HG03175 (cell line): ENCODE data around the gene PCSK5.

Source experiments
- ATAC-seq: cut with Tn5 transposase; IDR thresholded peaks from one replicate; pipeline ENCODE4 v1.9.1; 2021; ENCODE audit warnings: mild to moderate bottlenecking, moderate library complexity; ENCODE audit not compliant: unreplicated experiment

The PCSK5 gene

DNA sequence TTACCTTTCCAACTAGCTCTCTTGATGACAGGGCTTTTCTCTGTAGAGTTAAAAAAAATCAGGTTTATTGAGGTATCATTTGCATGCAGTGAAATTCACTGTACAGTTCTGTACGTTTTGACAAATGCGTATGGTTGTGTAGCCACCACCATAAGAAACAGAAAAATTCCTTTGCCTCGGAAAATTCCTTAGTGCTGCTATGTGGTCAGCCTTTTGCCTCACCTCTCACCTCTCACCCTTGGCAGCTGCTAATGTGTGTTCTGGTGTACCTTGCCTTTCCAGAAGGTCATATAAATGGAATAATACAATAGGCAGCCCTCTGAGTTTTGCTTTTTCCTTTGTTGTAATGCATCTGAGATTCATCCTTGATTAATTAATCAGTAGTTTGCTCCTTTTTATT lies 28.4 kb downstream of the PCSK5 start:
- ATAC-seq = no peak

DNA sequence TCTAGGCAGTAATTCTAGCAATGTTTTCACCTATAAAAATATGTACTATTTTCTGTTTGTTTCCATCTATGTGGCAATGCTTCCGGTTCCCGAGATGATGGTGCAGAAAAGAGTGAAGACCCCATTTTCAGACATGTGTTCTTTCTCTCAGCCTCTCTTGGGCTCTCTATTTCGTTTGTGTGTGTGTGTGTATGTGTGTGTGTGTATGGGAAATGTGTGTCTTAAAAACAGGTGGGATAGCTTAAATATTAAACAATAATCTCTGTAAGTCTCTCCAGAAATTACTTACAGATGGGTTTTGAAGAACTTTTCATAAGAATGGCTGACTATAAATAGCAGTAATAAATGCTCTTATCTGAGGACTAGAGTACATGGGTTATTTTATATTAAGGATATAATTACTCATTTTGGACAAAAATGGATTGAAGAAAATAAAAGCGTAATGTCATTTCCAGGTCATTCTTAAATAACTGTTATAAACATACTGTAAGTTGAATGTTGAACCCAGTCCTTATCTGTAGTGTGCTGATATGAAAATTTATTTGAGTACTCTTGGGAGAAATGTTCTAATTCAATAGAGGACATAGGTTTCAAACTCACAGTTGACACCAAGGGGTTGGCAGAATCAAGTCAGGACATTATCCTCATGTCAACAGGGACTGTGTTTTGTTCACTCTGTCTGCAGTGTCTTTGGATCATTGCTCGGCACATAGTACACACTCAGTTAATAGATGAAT lies 31.1 kb downstream of the PCSK5 start:
- no peak for ATAC-seq

DNA sequence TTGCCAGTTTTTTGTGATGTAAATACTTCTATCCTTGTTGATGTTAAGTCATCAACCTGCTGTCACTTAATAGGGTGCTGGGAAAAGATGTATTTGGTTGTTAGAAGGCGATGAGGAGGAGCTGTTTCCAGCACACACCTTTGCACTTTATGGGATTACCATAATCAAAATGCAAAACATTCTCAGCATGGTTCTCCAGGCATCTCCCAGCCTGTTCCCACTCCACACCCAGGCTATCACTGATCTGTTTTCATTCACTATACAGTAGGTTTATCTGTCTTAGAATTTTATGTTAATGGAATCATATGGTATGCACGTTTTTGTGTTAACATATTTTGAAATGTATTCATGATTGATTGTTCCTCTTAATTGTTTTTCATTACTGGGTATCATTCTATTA lies 35.9 kb downstream of the PCSK5 start:
- no peak for ATAC-seq

DNA sequence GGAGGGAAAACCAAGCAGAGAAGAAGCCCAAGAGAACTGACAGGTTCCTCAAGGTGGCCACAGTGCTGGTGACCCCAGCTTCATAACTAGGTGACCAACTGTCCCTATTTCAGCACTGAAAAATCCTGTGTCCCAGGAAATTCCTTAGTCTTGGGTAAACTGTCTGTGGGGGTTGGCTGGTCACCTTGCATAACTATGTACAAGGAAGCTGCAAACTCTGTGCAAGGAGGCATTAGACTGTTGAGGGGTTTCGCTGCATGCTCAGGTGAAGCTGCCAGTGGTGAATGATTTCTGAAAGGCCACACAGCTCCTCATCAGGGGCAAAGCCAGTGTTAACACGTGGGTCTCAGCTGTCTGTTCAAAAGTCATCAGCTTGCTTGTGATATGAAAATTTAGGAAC lies 36.9 kb downstream of the PCSK5 start:
- no peak for ATAC-seq

- ATAC-seq = no peak
Observed at GRCh38 chr9:75930190-75930589, 39.7 kb downstream of the PCSK5 start.

DNA sequence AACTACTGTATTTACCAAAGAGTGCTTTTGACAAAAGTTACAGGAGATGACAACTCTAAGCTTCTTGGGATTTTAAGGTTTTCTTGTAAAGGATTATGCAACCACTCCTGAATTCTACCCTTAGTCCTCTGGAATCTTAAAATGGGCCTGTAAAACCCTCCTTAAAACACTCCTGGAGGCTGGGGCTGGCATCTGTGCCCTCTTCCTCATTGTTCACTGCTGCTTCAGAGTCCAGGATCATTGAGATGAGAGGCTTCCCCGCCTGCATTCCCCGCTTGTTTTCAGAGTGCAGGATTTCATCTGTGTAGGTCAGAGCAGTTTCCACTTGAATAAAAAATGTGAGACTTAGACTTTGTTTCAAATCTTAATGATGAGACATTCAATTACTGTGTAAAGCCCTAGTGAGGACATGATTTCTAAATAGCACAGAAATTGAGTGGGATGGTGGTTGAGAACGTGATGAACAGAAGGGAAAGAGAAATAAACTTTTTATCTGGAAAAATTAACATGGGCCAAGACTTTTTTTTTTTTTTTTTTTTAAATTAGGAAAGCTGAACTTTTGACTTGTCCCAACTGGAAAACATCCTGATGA lies 40.4 kb downstream of the PCSK5 start:
- no peak for ATAC-seq

DNA sequence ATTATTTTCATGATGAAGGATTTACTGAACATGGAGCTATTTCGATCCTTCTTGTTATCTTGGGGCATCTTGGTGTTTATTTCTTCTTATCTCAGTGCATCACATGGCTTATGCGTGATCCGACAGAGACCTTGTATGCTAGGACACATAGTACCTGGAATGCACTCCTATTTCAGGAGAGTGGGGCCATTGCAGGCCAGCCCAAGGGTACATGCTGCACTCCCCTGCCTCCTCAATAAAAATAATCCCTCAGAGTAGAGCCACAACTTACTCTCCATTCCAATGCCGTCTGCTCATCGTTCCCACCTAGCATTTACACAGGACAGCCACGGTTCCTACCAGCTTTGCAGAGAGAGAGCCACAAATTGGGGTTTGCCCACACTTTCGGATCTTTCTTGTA lies 43.5 kb downstream of the PCSK5 start:
- no peak for ATAC-seq

- ATAC-seq = no peak
Observed at GRCh38 chr9:75935591-75935990, 45.1 kb downstream of the PCSK5 start.

DNA sequence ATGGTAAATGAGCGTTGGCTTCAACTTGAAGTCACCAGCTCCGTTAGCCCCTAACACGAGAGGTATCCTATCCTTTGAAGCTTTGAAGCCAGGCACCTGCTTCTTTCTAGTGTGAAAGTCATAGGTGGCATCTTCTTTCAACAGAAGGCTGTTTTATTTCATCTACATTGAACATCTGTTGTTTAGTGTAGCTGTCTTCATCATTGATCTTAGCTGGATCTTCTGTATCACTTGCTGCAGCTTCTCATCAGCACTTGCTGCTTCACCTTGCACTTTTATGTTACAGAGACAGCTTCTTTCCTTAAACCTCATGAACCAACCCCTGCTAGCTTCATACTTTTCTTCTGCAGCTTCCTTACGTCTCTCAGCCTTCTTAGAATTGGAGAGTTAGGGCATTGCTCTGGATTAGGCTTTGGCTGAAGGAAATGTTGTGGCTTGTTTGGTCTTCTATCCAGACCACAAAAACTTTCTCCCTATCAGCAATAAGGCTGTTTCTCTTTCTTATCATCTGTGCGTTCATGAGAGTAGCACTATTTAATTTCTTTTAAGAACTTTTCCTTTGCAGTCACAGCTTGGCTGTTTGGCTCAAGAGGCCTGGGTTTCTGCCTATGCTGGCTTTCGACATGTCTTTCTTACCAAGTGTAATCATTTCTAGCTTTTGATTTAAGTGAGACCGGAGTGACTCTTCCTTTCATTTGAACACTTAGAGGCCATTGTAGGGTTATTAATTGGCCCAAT lies 47.2 kb downstream of the PCSK5 start:
- no peak for ATAC-seq

DNA sequence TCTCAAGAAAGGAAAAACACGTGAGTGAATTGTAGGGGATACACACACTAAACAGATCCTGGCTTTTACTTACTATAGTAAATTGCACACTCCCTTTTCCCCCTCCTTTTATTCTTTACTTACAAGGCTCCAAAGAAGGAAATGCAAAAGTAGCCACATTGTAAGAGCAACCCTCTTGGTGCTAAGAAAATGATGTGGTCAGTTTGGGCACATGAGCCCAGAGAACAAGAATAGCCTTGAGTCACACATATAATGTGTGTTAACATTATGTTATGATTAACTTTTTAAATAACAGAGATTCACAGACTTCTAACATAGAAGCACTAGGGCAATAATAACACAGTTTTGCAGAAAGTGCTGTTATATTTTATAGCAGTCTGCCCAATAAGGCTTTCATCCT lies 48.5 kb downstream of the PCSK5 start:
- ATAC-seq = no peak

DNA sequence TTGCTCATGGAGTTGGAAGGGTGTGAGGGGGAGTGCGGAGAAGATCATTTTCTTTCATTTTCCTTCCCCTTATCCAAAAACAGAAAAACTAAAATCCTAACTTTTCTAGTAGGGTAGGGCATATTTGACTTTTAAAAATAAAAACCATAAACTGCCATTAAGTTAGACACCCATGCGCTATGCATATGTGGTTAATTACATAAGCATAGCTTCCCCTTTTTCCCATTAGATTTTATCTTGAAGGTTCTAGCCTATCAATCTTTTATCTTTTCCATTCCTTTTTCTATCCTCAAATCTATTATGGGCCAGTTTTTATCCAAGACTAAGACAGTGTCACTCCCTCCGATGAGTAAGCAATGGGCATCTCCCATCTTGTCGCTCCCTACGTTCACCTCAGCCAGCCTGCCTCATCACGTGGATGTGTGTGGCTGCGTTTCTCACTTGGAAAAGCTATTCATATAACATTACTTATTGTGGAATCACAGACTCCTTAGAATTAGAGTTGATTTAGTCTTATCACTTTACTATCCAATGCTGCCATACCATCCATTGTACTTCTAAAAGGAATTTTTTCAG lies 49.2 kb downstream of the PCSK5 start:
- no peak for ATAC-seq

DNA sequence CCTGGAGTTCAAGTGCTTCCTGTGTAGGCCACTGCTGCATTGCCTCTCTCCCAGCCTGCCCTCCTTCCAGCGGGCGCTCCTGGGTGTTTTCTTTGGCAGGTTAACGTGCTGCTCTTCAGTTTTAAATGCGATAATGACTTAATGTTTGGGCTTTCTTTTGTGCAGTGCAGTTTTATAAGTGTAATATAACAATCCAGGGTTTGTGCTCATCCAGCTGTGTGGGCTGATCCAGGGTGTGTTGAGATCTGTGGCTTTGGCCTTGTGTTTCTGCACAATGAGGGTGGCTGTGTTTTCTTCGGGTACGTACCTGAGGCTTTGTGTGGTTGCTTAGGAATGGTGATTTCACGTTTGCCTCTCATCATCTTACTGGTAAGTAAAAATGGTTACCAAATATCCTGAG lies 50.6 kb downstream of the PCSK5 start:
- ATAC-seq = no peak

DNA sequence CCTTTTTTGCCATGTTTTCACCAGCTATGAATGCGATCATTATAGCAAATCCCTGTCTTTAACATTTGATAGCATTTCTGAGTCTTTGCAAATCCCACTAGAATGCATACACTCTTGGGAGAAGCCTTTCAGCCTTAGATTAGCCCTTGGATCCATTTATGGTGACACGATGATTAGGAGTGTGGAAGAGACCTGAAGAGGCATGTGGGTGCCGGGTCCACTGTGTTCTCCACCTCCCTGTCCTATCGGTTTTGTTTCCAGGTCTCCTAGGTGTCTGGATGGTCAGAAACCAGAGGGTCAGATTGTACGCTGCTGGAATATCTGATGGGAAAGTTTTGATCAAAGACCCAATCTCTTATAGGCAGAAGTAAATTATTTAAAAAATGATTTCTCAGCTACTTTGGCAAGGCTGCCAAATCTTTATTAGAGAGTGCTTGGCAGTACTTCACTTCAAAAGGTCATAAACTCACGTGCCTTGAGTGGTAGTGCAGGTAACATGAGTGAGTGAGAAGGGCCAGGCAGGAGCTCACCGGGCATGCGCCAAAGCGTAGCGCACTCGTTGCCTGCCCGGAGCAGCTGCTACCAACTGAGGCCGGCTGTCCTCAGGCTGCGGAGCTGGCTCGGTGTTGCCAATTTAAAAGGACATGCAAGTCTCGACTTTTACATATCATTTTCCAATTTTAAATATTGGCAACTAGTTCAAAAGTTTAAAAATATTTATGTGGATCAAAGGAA lies 51.3 kb downstream of the PCSK5 start:
- no peak for ATAC-seq

DNA sequence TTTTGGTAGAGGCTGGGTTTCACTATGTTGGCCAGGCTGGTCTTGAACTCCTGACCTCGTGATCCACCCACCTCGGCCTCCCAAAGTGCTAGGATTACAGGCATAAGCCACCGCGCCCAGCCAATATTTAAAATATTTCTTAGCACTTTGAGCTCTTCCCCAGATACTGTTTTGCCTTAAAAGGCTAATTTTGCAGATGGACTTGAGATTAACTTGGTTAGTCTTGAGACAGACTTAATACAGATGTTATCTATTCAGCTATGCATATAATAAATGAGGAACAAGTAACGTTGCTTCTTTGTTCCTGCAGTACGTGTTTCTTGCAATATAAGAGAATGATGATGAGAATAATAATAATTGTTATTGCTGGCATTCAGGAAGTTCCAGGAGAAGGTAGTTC lies 56.3 kb downstream of the PCSK5 start:
- ATAC-seq = no peak

DNA sequence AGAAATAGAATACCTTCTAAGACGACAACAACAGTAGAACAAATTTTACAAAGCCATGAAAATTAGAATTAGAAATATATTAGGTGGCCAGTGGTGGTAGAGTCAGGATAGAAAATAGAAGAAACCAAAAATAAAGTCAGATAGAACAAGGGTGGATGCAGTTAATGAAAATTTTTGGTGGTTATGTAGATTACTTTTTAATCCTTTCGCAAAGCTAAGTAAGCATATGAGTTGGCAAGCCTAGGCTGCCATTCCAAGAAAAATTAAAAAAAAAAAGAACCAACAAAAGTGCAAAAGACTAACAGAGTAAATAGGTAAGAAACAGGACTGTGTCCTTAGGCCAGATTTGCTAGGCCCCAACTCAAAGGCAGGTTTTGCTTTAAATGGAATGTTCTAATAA lies 56.8 kb downstream of the PCSK5 start:
- no peak for ATAC-seq

- no peak for ATAC-seq
Observed at GRCh38 chr9:75950998-75951397, 60.5 kb downstream of the PCSK5 start.

GRCh38 chr9:75953218-75953617 lies 62.7 kb downstream of the PCSK5 start:
- ATAC-seq = no peak

DNA sequence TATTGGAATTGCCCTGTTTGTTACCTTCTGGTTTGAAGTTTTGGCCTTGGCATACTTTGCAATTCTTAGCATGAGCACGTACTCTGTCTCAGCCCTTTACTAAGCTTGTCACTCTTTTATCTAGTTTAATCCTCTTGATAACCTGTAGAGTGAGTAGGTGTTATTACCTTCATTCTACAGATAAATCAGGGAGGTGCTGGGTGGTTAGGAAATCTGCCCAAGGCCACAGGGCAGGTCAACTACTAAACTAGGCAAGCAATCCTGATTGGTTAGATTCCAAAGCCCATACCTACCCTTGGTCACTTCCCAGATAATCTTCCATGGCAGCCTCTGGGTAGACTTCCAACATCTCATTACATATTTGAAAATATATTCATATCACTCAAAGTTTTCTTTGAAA lies 65.7 kb downstream of the PCSK5 start:
- ATAC-seq = no peak

DNA sequence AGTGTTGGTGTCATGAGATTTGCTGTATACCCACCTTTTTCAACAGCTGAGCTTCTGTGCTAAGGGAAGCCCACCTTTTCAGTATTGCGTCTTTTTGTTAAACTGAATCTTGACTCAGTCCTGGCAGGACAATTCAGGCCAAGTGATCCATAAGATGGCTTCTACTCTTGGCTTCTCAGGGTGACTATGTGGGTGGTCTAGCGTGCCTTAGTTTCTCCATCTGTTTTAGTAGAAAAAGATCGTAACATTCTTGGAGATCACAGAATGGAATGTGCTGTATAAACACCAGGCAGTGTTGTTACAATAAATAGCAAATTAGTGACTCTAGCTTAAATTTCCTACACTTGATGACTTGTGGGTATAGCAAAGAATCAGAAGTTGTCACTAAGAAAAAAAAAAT lies 66.6 kb downstream of the PCSK5 start:
- no peak for ATAC-seq

- no peak for ATAC-seq
Observed at GRCh38 chr9:75958226-75958625, 67.8 kb downstream of the PCSK5 start.

GRCh38 chr9:75960551-75960950 lies 70.1 kb downstream of the PCSK5 start:
- no peak for ATAC-seq
